ENCODE data around the gene AKT2.
"Not testable (repeated sequence)": the region's sequence is repeated elsewhere in the genome, so short reads cannot be mapped to it uniquely, and the experiment has no call there.

DNA sequence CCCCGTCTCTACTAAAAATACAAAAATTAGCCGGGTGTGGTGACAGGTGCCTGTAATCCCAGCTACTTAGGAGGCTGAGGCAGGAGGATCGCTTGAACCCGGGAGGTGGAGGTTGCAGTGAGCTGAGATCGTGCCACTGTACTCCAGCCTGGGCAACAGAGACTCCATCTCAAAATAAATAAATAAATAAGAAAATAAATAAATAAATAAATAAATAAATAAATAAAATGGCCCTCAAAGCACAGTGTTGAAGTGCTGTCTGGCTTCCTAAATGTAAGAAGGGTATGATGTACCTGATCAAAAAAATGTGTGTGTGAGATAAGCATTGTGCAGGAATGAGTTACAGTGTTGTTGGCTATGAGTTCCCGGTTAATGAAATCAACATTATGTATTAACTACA, 47.9 kb upstream of the AKT2 start:
- TF ChIP-seq, protein P1, sequence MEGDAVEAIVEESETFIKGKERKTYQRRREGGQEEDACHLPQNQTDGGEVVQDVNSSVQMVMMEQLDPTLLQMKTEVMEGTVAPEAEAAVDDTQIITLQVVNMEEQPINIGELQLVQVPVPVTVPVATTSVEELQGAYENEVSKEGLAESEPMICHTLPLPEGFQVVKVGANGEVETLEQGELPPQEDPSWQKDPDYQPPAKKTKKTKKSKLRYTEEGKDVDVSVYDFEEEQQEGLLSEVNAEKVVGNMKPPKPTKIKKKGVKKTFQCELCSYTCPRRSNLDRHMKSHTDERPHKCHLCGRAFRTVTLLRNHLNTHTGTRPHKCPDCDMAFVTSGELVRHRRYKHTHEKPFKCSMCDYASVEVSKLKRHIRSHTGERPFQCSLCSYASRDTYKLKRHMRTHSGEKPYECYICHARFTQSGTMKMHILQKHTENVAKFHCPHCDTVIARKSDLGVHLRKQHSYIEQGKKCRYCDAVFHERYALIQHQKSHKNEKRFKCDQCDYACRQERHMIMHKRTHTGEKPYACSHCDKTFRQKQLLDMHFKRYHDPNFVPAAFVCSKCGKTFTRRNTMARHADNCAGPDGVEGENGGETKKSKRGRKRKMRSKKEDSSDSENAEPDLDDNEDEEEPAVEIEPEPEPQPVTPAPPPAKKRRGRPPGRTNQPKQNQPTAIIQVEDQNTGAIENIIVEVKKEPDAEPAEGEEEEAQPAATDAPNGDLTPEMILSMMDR (conservative IDR thresholded peaks at IDR 0.05; ENCODE audit: low read length): not testable (repeated sequence)
- not testable (repeated sequence) for TF ChIP-seq EZH2phosphoT487 (IDR thresholded peaks at IDR 0.05; ENCODE audit: borderline replicate concordance)

Measured in Loucy (cell line).